GM21447 (cell line): Measurements from ENCODE around the gene SAXO1.
"Not testable (repeated sequence)": the region's sequence is repeated elsewhere in the genome, so short reads cannot be mapped to it uniquely, and the experiment has no call there.

Source experiments
- ATAC-seq: cut with Tn5 transposase; IDR thresholded peaks from one replicate; pipeline ENCODE4 v1.9.1; 2021; ENCODE audit not compliant: unreplicated experiment

The SAXO1 gene

GRCh38 chr9:18971909-18972308 lies 61.1 kb downstream of the SAXO1 start:
- ATAC-seq, result no peak

- ATAC-seq, result no peak
Measured at GRCh38 chr9:18971404-18971803, 61.6 kb downstream of the SAXO1 start.

- ATAC-seq, result no peak
Measured at GRCh38 chr9:18970393-18970792, 62.6 kb downstream of the SAXO1 start.

GRCh38 chr9:18969128-18969527 lies 63.9 kb downstream of the SAXO1 start:
- no peak for ATAC-seq

GRCh38 chr9:18955626-18956025 lies 77.4 kb downstream of the SAXO1 start:
- no peak for ATAC-seq

GRCh38 chr9:18951936-18952335 lies 81.1 kb downstream of the SAXO1 start:
- no peak for ATAC-seq

- ATAC-seq, result peak; percentile 55
Measured at GRCh38 chr9:18947892-18948339, 85.1 kb downstream of the SAXO1 start.

GRCh38 chr9:18942801-18943200 lies 90.2 kb downstream of the SAXO1 start:
- ATAC-seq, result no peak

GRCh38 chr9:18941060-18941740 lies 91.8 kb downstream of the SAXO1 start:
- ATAC-seq, result no peak

- ATAC-seq, result no peak
Measured at GRCh38 chr9:18939943-18940342, 93.1 kb downstream of the SAXO1 start.

GRCh38 chr9:18936094-18936871 lies 96.7 kb downstream of the SAXO1 start:
- ATAC-seq, result no peak

GRCh38 chr9:18935541-18935940 lies 97.5 kb downstream of the SAXO1 start:
- no peak for ATAC-seq

- not testable (repeated sequence) for ATAC-seq
Measured at GRCh38 chr9:18930611-18931010, 102.4 kb downstream of the SAXO1 start.

GRCh38 chr9:18928711-18929110 lies 104.3 kb downstream of the SAXO1 start:
- ATAC-seq, result no peak

GRCh38 chr9:18926513-18926912 lies 106.5 kb downstream of the SAXO1 start:
- no peak for ATAC-seq

- ATAC-seq, result no peak
Measured at GRCh38 chr9:18925880-18926279, 107.1 kb downstream of the SAXO1 start.

GRCh38 chr9:18923671-18924430 lies 109.2 kb downstream of the SAXO1 start:
- ATAC-seq, result no peak

- ATAC-seq, result no peak
Measured at GRCh38 chr9:18923167-18923566, 109.8 kb downstream of the SAXO1 start.

- no peak for ATAC-seq
Measured at GRCh38 chr9:18922161-18922885, 110.7 kb downstream of the SAXO1 start.

- ATAC-seq, result no peak
Measured at GRCh38 chr9:18921366-18922075, 111.5 kb downstream of the SAXO1 start.
